Gastrocnemius medialis (tissue), 4 donors: ENCODE results near the gene ELP2.

Experiments
- CTCF ChIP-seq, 5 experiments: fragments of 450-650 bp in 3 of 5; fragments of 200-600 bp in 2 of 5; sonication (generic) in 2 of 5; IDR thresholded peaks in 4 of 5; conservative IDR thresholded peaks in 1 of 5; 1 replicate in 4 of 5; 2 replicates in 1 of 5; pipeline ENCODE4 v1.5.1; 2016 to 2019; ENCODE audit warnings: antibody characterized with exemption in 5 of 5, mild to moderate bottlenecking in 3 of 5, moderate library complexity in 3 of 5
- POLR2A ChIP-seq, 2 donors: fragments of 450-650 bp; IDR thresholded peaks; one replicate each; pipeline ENCODE4 v1.6.1; 2017; ENCODE audit warnings: antibody characterized with exemption in 2 of 2, mild to moderate bottlenecking in 2 of 2, moderate library complexity in 2 of 2

GRCh38 chr18:36187193-36187825 lies 57.6 kb downstream of the ELP2 start, which contains the start of gene MOCOS:
- no peak for TF ChIP-seq CTCF (IDR thresholded peaks at IDR 0.05 in 4 of 5, conservative IDR thresholded peaks at IDR 0.05 in 1 of 5)
- TF ChIP-seq POLR2A (IDR thresholded peaks at IDR 0.05): peak in 1 of 2 donors; percentile 30
